ENCODE data around the gene DOK7.

DNA sequence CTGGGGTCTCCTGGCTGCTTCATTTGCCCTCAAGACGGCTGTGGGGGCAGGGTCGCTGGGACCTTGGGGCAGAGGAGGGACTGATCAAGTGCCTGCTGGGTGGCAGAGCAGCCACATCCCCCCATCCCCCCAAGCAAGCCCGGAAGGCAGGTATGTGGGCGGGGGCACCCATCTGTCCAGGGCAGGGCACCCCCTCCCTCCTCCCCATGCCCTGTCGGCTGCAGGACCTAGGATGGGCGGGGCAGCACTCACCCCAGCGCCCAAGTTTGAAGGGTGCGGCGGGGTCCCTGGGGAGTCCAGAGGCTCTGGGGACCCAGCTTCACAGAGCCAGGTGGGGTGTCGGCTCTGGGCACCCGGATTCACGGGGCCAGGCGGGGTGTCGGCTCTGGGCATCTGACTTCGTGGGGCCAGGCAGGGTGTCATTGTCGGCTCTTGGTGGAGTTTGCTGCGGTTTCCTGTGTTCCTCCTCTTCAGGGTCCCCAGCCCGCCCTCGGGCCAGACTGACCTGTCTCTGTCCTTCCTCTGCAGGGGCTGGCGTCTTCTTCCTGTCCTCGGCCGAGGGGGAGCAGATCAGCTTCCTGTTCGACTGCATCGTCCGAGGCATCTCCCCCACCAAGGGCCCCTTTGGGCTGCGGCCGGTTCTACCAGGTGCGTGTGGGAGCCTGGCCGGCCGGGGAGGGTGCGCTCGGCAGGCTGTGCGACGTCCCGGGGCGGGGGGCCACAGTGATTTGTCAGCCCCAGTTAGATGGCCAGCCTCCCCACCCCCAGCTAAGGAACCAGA, 22.1 kb downstream of the DOK7 start:
- TF ChIP-seq, protein P1, sequence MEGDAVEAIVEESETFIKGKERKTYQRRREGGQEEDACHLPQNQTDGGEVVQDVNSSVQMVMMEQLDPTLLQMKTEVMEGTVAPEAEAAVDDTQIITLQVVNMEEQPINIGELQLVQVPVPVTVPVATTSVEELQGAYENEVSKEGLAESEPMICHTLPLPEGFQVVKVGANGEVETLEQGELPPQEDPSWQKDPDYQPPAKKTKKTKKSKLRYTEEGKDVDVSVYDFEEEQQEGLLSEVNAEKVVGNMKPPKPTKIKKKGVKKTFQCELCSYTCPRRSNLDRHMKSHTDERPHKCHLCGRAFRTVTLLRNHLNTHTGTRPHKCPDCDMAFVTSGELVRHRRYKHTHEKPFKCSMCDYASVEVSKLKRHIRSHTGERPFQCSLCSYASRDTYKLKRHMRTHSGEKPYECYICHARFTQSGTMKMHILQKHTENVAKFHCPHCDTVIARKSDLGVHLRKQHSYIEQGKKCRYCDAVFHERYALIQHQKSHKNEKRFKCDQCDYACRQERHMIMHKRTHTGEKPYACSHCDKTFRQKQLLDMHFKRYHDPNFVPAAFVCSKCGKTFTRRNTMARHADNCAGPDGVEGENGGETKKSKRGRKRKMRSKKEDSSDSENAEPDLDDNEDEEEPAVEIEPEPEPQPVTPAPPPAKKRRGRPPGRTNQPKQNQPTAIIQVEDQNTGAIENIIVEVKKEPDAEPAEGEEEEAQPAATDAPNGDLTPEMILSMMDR (IDR thresholded peaks at IDR 0.05): no peak
- no peak for TF ChIP-seq POLR2A (IDR thresholded peaks at IDR 0.05)
